ENCODE measurements around the gene CEP192.

GRCh38 chr18:13099113-13099512 lies 108.0 kb downstream of the CEP192 start:
- TF ChIP-seq CTCF (IDR thresholded peaks at IDR 0.05; ENCODE audit: low read depth, low read length, missing input control) (no peak), SP1 (IDR thresholded peaks at IDR 0.05) (no peak), MAX (IDR thresholded peaks at IDR 0.05) (no peak), FOXA1 (IDR thresholded peaks at IDR 0.05) (no peak), RAD21 (IDR thresholded peaks at IDR 0.05) (no peak), GABPA (IDR thresholded peaks at IDR 0.05 in 1 of 2, conservative IDR thresholded peaks at IDR 0.05 in 1 of 2) (no peak), HNF4G (IDR thresholded peaks at IDR 0.05) (no peak)

Data from liver (tissue), 3 donors.